ENCODE results near the gene PCCA. TPM values are rescaled to one million over a fixed set of nuclear protein-coding genes. Genes with fewer than 3 reads are reported as not detected.

Gene PCCA
- total RNA-seq, 4 donors from 2014 or later, result 29.5 to 55.5 (median 38.3) TPM

DNA sequence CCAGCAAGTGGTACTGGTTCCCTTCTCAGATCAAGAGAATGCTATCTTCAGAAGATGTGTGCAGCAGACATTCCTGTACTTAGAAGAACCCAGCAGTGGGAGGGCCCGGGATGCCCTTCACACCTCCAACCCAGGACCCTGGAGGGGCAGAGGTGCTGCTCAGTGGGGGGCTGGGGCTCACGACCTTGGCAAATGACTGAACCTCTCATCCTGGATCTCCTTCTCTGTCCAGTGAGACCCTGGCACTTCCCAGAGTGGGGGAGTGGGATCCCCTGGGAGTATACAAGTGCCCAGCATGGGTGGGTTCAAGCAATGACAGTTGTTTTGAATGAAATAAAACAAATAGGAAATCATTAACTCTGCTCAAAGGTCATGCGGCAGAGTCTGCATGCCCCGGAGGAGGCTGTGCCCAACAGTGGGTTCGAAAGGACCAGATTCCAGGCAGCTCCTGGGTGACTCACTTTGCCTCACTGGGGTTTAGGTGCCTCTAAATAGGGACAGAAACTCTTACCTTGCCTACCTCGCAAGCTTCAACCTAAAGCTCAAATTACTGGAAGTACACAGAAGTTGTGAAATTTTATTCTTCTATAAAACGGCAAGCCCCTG is 472.8 kb downstream of the PCCA start:
- 55 to 67% methylated on average over 7 of the region's 7 CpGs for WGBS, 2 donors

DNA sequence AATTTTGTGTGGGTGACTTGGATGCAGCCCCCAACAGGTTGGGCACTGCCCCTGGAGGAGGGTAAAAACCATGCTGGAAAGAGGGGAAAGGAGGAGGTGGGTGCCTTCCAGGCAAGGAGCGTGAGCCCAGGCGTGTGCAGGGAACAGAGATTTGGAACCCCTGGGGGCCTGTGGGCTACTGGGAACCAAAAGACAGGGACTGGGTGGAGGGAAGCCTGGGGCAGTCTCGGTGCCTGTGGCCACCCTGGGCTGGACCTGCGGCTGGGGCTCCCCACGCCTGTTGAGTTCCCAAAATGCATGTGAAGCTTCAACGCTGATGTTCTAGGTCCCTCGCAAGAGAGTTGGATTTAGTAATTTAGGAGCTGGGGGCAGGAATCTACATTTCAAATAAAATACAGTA is 474.9 kb downstream of the PCCA start:
- 90 to 96% methylated on average over 7 of the region's 7 CpGs for WGBS, 2 donors
- DNase-seq (ENCODE audit: low spot score in 2 of 2), result no peak
- peaks cover 0 to 13% (median 0%) of the 10 kb centered on the region in 3 donors for H3K36me3 ChIP-seq

More for the DNA sequence above, 472.8 kb downstream of the PCCA start:
- Histone ChIP-seq H3K4me1 (no peaks in the 10 kb centered on the region), H3K36me3 (peaks cover 0 to 13% (median 0%) of the 10 kb centered on the region in 3 donors), H3K27ac (no peak overlapping the region), H3K27me3 (no peaks in the 10 kb centered on the region), H3K4me3 (no peak overlapping the region), H3K9me3 (peaks cover 0 to 10% (median 0%) of the 10 kb centered on the region in 4 donors)
- TF ChIP-seq POLR2A (IDR thresholded peaks at IDR 0.05) (no peak), EP300 (IDR thresholded peaks at IDR 0.05) (no peak)
- TF ChIP-seq, protein P1, sequence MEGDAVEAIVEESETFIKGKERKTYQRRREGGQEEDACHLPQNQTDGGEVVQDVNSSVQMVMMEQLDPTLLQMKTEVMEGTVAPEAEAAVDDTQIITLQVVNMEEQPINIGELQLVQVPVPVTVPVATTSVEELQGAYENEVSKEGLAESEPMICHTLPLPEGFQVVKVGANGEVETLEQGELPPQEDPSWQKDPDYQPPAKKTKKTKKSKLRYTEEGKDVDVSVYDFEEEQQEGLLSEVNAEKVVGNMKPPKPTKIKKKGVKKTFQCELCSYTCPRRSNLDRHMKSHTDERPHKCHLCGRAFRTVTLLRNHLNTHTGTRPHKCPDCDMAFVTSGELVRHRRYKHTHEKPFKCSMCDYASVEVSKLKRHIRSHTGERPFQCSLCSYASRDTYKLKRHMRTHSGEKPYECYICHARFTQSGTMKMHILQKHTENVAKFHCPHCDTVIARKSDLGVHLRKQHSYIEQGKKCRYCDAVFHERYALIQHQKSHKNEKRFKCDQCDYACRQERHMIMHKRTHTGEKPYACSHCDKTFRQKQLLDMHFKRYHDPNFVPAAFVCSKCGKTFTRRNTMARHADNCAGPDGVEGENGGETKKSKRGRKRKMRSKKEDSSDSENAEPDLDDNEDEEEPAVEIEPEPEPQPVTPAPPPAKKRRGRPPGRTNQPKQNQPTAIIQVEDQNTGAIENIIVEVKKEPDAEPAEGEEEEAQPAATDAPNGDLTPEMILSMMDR (IDR thresholded peaks at IDR 0.05), result no peak
- DNase-seq (ENCODE audit: low spot score in 2 of 2), result no peak

DNA sequence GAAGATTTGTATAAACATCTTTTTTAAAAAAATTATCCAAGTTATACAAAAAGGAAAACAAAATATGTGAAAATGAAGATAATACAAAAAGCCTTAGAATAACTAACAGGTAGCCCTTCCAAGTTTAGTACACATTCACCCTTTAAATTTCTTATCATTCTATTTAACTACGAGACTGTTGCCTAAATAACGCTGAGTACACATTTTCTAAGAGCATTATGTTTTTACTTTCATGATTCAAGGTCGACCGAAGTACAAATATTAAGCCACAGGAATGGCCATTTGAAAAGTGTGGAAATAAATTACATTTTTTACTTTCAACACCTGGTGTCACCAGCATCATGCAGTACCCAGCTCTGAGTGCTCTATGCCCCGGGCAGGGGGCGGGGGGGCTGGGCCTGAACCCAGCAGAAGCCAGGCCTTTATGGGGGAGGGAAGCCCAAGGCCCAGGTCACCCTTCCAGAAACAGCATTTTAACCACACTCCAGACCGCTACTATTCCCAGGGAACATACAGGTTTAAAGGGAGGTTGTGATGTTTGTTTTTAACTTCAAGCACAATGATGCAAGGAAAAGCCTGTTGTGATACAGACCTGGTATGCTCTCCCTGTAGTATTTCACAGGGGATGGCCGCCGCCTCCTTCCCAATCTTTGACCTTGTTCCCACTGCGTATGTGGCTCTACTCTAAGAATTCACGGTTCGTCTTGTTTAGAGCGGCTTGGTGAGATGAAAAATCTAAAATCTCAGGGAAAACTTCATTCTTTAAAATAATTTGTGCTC is 475.7 kb downstream of the PCCA start:
- H3K4me3 ChIP-seq, result no peak overlapping the region
- no peaks in the 10 kb centered on the region for H3K4me1 ChIP-seq
- TF ChIP-seq EP300 (IDR thresholded peaks at IDR 0.05) (no peak), POLR2A (IDR thresholded peaks at IDR 0.05) (no peak)
- TF ChIP-seq, protein P1 (IDR thresholded peaks at IDR 0.05), result no peak
- H3K27ac ChIP-seq, result no peak overlapping the region
- no peak for DNase-seq (ENCODE audit: low spot score in 2 of 2)
- peaks cover 0 to 13% (median 0%) of the 10 kb centered on the region in 3 donors for H3K36me3 ChIP-seq
- H3K9me3 ChIP-seq, result peaks cover 0 to 10% (median 0%) of the 10 kb centered on the region in 4 donors
- no peaks in the 10 kb centered on the region for H3K27me3 ChIP-seq
- 79 to 82% methylated on average over 13 of the region's 13 CpGs for WGBS, 2 donors

More for the DNA sequence above, 474.9 kb downstream of the PCCA start:
- Histone ChIP-seq H3K9me3 (peaks cover 0 to 10% (median 0%) of the 10 kb centered on the region in 4 donors), H3K27me3 (no peaks in the 10 kb centered on the region), H3K4me3 (no peak overlapping the region), H3K4me1 (no peaks in the 10 kb centered on the region), H3K27ac (no peak overlapping the region)
- TF ChIP-seq, protein P1 (IDR thresholded peaks at IDR 0.05), result no peak
- no peak for TF ChIP-seq POLR2A (IDR thresholded peaks at IDR 0.05)
- no peak for TF ChIP-seq EP300 (IDR thresholded peaks at IDR 0.05)

DNA sequence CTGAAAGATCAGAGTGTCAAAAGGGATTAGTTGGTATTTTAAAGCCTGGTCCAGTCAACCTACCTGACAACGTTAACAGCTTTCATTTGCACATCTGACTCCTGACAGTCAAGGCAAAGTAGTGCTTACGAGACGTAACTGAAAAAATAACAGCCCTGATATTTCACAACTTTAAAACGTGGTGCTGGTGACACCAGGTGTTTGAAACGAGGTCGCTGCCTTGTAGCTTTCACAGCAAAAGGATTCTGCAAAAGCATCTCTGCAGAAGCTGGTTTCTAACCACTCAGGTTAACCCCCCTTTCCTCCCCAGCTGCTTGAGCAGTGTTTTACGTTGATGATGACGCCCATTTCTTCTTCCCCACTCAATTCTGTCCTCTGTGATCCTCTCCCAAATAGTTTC is 476.4 kb downstream of the PCCA start:
- Histone ChIP-seq H3K9me3 (peaks cover 0 to 10% (median 0%) of the 10 kb centered on the region in 4 donors), H3K4me1 (no peaks in the 10 kb centered on the region), H3K36me3 (peaks cover 0 to 13% (median 0%) of the 10 kb centered on the region in 3 donors), H3K4me3 (no peak overlapping the region), H3K27me3 (no peaks in the 10 kb centered on the region), H3K27ac (no peak overlapping the region)
- no peak for DNase-seq (ENCODE audit: low spot score in 2 of 2)
- WGBS, 2 donors, result 72% methylated on average over 8 of the region's 8 CpGs
- TF ChIP-seq, protein P1 (IDR thresholded peaks at IDR 0.05), result no peak
- TF ChIP-seq EP300 (IDR thresholded peaks at IDR 0.05) (no peak), POLR2A (IDR thresholded peaks at IDR 0.05) (no peak)

DNA sequence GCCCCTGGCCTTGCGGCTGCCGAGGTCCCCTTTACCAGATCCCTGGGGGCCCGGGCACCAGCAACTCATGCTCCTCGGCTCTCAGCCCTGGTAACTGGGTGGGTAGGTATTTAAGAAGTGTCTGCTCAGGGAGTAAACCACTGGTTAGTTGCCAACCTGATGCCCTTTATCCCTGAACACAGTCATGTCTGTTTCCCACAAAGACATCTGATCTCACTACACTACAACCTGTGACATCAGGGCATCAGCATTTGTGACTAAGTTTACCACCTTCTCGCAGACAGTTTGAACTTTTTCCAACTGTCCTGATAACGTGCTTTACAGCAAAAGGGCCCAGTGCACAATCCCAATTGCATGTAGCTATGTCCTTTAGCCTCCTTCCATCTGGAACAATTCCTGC is 477.6 kb downstream of the PCCA start:
- Histone ChIP-seq H3K27ac (no peak overlapping the region), H3K36me3 (peaks cover 0 to 13% (median 0%) of the 10 kb centered on the region in 3 donors), H3K4me3 (no peak overlapping the region), H3K4me1 (no peaks in the 10 kb centered on the region), H3K9me3 (peaks cover 0 to 10% (median 0%) of the 10 kb centered on the region in 4 donors), H3K27me3 (no peaks in the 10 kb centered on the region)
- WGBS, 2 donors, result 89 to 92% methylated on average over 6 of the region's 6 CpGs
- DNase-seq (ENCODE audit: low spot score in 2 of 2), result no peak
- TF ChIP-seq EP300 (IDR thresholded peaks at IDR 0.05) (no peak), POLR2A (IDR thresholded peaks at IDR 0.05) (no peak)

All from tibial nerve (tissue), 4 donors.